Measurements from ENCODE around the gene MECP2.
"Not testable (repeated sequence)": the region's sequence is repeated elsewhere in the genome, so short reads cannot be mapped to it uniquely, and the experiment has no call there.

Gene MECP2

GRCh38 chrX:154014429-154015380 is 82.8 kb downstream of the MECP2 start:
- ATAC-seq, result no peak

DNA sequence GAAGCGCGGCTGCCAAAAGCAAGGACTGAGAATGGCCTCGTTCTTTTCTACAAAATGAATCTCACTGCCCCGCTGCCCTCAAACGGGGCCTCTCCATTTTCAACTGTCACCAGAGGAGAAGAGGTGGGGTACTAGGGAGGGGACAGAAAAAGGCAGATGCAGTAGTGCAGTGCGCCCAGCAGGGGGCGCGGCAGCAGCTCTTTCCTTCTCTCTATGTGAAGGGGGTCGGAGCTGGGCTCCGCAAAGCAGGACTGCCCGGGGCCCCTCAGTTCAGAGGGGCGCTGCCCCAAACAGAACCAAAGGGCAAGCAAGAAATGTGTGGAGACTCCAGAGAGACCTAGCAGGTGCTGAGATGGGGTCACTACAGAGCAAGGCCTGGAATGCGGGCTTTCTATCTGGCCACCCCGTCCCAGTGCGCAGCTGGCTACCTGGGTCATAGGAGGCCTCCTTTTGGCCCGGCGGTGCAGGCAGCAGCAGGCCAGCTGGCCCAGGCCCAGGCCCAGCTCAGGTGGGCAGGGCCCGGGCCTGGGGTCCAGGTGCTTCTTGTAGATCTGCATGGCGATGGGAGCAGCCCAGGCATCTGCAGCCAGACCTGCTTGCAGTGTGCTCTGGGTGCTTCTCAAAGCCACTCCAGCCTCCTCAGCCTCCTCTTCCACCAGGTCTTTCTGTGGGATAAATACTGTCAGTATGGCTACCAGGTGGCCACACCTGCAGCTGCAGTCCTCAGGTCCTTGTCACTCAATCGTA is 83.7 kb downstream of the MECP2 start:
- peak; percentile 72 to 84 for ATAC-seq

- ATAC-seq, result no peak
Observed at GRCh38 chrX:154013001-154013421, 84.5 kb downstream of the MECP2 start.

DNA sequence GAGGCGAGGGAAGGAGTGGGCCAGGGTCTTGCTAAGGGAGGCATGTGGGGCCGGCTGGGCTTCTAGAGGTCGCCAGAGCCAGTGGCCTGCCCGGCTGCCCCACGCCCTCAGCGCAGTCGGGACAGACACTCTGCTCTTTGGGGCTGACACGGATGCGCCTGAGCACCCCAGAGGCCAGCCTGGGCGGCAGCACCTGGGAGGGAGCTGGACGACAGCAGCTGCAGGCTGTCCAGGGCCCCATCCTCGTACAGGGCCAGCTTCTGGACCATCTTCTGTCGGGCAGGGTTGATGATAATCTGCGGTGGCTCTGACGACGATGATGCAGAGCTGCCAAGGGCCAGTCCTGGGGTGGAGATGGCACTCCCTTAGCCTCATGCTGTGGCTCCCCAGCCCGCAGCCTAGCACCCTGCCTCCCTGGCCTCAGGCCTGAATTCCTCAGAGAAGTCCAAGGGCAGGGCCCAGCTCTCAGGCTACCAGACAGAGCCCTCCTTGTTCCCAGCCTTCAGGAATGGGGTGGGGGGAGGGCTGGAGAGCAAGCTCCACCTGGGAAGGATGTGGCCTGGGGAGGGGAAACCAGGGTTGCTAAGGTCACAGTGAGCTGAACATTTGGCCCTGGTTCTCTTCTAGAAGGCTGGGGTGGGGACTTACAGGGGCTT is 85.1 kb downstream of the MECP2 start:
- ATAC-seq, result no peak

DNA sequence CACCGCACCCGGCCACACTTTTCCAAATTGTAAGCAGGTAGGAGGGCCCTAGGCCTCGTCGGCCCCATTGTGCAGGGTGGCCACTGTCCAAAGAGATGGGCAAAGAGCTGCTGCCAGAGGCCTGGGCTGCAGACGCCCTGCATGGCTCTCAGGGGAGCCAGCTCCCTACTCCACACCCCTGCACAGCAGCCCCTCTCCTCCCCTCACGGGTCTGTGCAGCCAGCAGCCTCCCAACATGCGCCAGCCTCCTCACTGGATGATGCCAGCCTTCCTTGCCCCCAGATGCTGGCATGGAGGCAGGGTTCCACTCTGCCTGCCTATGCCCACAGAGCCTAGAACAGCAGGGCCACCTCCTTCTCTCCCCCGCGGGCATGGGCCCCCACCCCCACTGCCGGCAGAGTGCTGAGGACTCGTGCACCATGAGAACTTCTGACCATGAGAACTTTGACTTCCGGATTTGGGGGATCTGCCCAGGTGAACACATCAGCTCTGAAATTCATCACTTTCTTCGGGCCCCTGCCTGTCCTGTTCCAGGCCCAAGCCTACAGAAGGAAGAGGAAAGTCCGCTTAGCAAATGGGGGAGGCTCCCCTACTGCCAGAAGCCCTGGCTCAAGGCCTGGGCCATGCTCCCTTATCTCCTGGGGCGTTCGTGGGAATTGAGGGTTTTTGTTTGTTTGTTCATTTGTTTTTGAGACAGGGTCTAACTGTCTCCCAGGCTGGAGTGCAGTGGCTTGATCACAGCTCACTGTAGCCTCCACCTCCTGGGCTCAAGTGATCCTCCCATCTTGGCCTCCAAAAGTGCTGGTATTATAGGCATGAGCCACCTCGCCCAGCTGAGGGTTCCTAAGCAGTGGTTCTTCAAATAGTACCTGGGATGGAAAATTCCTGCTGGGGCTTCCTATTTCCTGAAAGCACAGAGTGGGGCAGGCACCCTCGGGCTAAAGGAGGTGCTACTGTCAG is 85.9 kb downstream of the MECP2 start:
- ATAC-seq, result no peak

DNA sequence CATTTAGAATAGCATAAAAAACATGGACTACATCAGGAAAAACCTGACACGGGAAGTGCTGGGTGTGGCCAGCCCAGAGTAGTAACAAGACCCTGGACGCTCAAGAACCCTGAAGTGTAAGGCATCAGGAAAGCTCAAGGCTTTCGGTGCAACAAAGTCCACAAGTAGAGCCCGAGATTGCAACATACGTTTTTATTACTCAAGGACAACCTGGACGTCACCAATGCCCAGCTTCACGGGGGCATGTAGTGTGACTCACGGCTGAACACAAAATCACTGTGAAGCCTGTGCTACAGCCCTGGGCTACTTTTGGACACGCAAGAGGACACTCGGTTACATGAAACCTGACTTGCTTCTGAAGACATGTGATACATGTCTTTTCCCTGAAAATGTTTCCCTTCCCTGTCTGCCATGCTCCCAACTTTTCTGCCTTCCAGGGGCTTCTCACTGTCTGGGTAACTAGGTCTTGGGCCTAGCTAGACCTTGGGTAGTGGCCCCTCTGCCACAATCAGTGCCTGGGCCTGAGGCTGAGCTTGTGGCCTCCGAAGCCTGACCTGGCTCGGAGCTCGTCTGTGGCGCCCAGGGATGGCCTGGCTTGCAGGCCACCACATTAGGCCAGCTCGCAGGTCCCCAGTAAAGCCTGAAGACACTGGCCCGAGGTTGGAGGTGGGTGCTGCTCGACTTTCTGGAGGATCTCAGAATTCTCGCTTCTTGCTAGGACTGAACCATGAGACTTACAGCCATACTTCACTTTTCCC is 87.0 kb downstream of the MECP2 start:
- no peak for ATAC-seq

- ATAC-seq, result no peak
Observed at GRCh38 chrX:154008521-154008920, 89.0 kb downstream of the MECP2 start.

DNA sequence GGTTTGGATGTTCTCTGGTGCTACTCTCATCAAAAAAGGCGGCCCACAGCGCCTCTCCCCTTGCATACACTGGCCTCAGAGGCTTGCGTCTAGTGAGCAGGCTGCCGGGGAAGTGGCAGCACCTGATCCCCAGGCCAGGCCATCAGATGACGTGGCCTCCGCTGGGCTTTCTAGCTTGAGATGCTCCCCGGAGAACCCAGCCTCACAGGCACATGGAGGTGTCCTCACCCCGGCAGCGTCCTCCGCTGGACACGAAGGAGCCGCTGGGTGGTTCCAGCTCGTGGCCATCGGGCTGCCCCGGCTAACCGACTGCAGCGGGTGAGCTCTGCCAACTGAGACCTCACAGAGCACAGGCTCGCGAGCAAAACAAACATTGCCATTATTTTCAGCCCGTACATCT is 90.6 kb downstream of the MECP2 start:
- no peak for ATAC-seq

- ATAC-seq, result no peak
Observed at GRCh38 chrX:154004315-154004714, 93.2 kb downstream of the MECP2 start.

GRCh38 chrX:154002215-154002719 is 95.2 kb downstream of the MECP2 start:
- peak; percentile 86 to 87 for ATAC-seq

DNA sequence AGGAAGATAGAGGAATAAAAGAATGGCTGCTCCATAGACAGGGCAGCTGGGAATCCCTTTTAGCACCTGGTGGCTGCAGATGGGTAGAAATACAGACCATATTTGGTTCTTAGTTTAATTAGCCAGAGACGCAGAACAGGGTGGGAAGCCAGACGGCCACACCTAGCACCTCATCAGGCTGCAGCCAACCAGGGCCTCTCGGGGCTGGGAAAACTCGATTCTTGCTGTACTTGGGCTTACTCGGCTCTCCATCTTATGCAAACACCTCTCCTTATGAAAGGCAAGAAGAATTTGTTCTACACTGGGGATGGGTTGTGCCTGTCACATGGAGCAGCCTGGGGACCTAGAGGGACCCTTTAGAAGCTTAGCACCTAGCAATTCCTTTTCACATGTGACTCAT is 97.5 kb downstream of the MECP2 start:
- no peak for ATAC-seq

DNA sequence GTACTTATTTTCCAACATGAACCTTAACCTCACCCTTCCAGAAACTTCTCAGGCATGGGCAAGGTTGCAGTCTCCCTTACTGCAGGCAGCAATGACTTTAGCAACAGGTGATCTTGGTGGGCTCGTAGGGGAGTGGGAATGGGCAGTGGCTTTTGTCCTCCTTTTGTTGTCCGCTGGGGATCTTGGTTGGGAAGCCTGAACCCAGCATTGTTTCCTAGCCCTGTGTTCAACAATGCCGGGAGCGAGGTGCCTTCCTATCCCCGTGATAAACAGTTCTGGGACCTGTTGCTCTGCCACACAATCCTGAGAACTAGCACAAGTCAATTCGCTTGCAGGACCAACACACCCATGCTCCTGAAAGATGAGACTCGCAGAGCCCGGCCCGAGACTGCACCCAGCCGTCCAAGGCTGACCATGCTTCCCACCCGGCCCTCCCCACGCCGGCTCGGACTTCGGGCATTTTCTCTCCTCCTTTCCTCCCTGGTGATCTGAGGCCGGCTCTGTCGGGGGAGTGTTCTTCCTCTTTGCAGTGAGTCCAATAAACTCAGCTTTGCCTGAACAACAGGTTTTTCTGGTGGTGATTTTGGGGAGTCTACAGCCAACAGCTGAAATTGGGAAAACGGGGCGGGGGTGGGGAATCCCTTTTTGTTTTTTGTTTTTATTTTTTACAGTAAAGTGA is 98.0 kb downstream of the MECP2 start:
- no peak for ATAC-seq

GRCh38 chrX:153995504-153995903 is 102.0 kb downstream of the MECP2 start:
- ATAC-seq, result no peak

GRCh38 chrX:153994398-153994797 is 103.1 kb downstream of the MECP2 start:
- not testable (repeated sequence) for ATAC-seq

- ATAC-seq, result no peak
Observed at GRCh38 chrX:153993978-153994377, 103.5 kb downstream of the MECP2 start.

DNA sequence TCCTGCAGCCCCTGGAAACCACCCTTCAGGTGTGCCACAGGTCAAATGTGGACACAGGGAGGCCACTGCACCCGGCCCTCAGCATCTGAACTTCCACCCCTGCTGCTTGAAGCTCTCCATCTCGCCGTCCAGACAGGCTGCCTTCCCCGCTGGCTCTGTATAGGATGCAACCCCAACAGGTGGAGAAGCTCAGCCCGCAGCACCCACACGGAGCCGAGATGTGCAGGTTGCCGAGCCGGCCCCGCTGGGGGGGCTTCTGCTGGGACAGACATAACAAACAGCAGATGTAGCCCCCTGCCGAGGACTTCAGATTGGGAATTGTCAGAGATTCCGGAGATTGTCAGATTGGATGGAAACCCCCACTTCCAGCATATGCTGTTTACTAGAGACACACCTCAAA is 104.4 kb downstream of the MECP2 start:
- no peak for ATAC-seq

- no peak for ATAC-seq
Observed at GRCh38 chrX:153992180-153992579, 105.3 kb downstream of the MECP2 start.

GRCh38 chrX:153991013-153991580 is 106.4 kb downstream of the MECP2 start:
- no peak for ATAC-seq

DNA sequence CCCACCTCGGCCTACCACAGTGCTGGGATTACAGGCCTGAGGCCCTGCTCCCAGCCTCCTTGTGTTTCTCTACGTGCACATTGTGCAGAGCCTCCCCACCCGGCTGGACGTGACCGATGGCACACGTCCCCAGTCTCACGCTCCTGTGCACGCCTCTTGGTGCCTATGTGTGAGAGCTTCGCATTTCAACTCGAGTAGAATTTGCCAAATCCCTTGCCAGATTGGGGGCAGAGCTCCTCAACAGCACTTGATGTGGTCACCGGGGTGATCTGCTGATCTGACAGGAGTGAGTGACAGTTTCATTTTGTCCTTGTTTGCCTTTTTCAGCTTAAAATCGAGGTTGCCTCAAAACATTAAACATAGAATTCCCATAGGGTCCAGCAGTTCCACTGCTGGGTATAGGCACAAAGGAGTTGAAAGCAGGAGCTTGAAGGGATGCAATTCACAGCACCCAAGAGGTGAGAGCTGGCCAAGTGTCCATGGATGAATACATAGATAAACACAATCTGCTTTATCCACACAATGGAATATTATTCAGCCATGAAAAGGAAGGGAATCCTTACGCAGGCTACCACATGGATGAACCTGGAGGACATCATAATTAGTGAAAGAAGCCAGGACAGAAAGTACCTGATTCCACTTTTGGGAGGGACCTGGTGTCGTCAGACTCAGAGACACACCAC is 107.4 kb downstream of the MECP2 start:
- no peak for ATAC-seq

DNA sequence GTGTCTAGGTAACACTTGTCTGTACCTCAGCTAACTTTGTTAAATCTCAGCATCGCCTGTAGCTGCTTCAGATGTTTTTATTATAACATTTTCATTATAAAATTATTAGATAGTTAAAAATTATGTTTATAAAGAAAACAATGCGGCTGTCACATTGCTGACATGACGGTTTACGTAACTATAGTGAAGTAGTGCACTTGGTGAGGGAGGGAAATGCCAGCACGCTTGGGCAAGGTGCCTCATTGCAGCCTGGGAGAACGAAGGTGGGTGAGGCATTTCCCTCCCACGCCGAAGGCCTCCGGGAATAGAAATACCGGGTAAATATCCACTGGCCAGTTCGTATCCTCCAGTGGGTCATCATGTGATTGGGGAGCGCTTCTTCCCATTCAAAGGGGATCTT is 109.0 kb downstream of the MECP2 start:
- ATAC-seq, result no peak

Measured in activated CD4-positive, CD25-positive, alpha-beta regulatory T cell treated with anti-CD3 and anti-CD28 coated beads, Interleukin-2, amount 50 U/mL, for 24 hours (primary cell).